Measurements from ENCODE around the gene UMODL1. TPM values are rescaled to one million over a fixed set of nuclear protein-coding genes. Genes with fewer than 3 reads are reported as not detected.

UMODL1 gene
- total and polyA plus RNA-seq, 10 of the 15 experiments (the other 5 are each of a cell fraction or from before 2014, with no cell fraction given), result 0.01 to 0.11 (median 0.03) TPM; not detected in 5

DNA sequence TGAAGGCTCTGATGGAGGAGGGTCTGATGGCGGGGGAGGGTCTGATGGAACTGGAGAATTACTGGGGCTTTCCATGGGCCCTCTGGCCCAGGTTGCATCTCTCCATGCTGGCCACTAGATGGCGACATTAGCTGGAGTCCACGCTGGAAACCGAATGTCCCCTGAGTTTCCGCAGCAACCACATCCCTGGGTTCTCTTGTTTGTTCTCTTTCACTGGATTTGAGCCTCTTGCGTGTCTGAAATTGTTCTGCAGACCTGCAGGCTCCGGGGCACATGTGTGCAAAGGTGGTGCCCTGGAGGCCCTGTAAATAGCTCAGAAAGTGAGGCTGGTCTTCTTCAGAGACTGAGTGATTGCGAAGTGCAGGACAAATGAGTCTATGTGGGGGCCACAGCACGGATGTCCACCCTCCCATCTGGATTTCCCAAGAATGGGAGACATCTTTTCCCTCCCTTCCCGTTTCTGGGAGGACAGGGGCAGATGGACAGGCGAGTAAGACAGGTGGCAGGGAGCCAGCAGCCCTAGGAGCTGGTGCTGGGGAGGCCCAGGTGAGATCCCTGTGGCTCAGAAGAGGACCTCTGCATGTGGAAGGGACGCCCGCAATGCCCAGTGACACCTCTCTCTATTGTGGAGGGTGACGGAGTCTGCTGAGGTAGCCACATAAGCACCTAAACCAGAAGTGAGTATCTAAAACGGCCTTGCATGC lies 74.6 kb downstream of the UMODL1 start (continued):
- TF ChIP-seq HDAC2 (IDR thresholded peaks at IDR 0.05) (no peak), GABPA (IDR thresholded peaks at IDR 0.05; ENCODE audit: low read depth) (no peak), PAX5 (IDR thresholded peaks at IDR 0.05; ENCODE audit: borderline replicate concordance, low read depth, low read length) (no peak), IKZF2 (IDR thresholded peaks at IDR 0.05) (no peak), HCFC1 (IDR thresholded peaks at IDR 0.05; ENCODE audit: low read length) (peak; percentile 18; the same call in 1 of the 2 replicates), ZZZ3 (IDR thresholded peaks at IDR 0.05; ENCODE audit: control insufficient read depth, insufficient read length, low read depth) (no peak), ZNF207 (IDR thresholded peaks at IDR 0.05; ENCODE audit: borderline replicate concordance) (peak; percentile 73), NR2C1 (IDR thresholded peaks at IDR 0.05) (no peak), FOXK2 (IDR thresholded peaks at IDR 0.05) (no peak), MYB (IDR thresholded peaks at IDR 0.05; ENCODE audit: borderline replicate concordance, low read depth, low read length) (no peak), POLR2AphosphoS2 (IDR thresholded peaks at IDR 0.05; ENCODE audit: low read depth, low read length) (no peak), SREBF2 (IDR thresholded peaks at IDR 0.05; ENCODE audit: low read length) (no peak), JUND (IDR thresholded peaks at IDR 0.05; ENCODE audit: low read depth, low read length) (no peak), SMAD1 (IDR thresholded peaks at IDR 0.05; ENCODE audit: low read depth, partially characterized antibody) (no peak), IRF4 (IDR thresholded peaks at IDR 0.05; ENCODE audit: low read depth, low read length) (no peak), YY1 (IDR thresholded peaks at IDR 0.05; ENCODE audit: low read depth, low read length) (peak; percentile 68; the same call in 1 of the 2 replicates), ATF2 (IDR thresholded peaks at IDR 0.05; ENCODE audit: low read length) (no peak), EGR1 (IDR thresholded peaks at IDR 0.05; ENCODE audit: borderline replicate concordance in 1 of 2, low read depth in 2 of 2, low read length in 2 of 2) (no peak), RAD51 (IDR thresholded peaks at IDR 0.05) (no peak)
- TF ChIP-seq, protein P1, sequence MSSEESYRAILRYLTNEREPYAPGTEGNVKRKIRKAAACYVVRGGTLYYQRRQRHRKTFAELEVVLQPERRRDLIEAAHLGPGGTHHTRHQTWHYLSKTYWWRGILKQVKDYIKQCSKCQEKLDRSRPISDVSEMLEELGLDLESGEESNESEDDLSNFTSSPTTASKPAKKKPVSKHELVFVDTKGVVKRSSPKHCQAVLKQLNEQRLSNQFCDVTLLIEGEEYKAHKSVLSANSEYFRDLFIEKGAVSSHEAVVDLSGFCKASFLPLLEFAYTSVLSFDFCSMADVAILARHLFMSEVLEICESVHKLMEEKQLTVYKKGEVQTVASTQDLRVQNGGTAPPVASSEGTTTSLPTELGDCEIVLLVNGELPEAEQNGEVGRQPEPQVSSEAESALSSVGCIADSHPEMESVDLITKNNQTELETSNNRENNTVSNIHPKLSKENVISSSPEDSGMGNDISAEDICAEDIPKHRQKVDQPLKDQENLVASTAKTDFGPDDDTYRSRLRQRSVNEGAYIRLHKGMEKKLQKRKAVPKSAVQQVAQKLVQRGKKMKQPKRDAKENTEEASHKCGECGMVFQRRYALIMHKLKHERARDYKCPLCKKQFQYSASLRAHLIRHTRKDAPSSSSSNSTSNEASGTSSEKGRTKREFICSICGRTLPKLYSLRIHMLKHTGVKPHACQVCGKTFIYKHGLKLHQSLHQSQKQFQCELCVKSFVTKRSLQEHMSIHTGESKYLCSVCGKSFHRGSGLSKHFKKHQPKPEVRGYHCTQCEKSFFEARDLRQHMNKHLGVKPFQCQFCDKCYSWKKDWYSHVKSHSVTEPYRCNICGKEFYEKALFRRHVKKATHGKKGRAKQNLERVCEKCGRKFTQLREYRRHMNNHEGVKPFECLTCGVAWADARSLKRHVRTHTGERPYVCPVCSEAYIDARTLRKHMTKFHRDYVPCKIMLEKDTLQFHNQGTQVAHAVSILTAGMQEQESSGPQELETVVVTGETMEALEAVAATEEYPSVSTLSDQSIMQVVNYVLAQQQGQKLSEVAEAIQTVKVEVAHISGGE (CRISPR knock-in tag; IDR thresholded peaks at IDR 0.05), result no peak
- TF ChIP-seq, protein P2, sequence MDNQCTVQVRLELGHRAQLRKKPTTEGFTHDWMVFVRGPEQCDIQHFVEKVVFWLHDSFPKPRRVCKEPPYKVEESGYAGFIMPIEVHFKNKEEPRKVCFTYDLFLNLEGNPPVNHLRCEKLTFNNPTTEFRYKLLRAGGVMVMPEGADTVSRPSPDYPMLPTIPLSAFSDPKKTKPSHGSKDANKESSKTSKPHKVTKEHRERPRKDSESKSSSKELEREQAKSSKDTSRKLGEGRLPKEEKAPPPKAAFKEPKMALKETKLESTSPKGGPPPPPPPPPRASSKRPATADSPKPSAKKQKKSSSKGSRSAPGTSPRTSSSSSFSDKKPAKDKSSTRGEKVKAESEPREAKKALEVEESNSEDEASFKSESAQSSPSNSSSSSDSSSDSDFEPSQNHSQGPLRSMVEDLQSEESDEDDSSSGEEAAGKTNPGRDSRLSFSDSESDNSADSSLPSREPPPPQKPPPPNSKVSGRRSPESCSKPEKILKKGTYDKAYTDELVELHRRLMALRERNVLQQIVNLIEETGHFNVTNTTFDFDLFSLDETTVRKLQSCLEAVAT (IDR thresholded peaks at IDR 0.05), result 0 out of 2 replicates have a peak, but pooled peaks have one; percentile 30
- TF ChIP-seq, protein P3, sequence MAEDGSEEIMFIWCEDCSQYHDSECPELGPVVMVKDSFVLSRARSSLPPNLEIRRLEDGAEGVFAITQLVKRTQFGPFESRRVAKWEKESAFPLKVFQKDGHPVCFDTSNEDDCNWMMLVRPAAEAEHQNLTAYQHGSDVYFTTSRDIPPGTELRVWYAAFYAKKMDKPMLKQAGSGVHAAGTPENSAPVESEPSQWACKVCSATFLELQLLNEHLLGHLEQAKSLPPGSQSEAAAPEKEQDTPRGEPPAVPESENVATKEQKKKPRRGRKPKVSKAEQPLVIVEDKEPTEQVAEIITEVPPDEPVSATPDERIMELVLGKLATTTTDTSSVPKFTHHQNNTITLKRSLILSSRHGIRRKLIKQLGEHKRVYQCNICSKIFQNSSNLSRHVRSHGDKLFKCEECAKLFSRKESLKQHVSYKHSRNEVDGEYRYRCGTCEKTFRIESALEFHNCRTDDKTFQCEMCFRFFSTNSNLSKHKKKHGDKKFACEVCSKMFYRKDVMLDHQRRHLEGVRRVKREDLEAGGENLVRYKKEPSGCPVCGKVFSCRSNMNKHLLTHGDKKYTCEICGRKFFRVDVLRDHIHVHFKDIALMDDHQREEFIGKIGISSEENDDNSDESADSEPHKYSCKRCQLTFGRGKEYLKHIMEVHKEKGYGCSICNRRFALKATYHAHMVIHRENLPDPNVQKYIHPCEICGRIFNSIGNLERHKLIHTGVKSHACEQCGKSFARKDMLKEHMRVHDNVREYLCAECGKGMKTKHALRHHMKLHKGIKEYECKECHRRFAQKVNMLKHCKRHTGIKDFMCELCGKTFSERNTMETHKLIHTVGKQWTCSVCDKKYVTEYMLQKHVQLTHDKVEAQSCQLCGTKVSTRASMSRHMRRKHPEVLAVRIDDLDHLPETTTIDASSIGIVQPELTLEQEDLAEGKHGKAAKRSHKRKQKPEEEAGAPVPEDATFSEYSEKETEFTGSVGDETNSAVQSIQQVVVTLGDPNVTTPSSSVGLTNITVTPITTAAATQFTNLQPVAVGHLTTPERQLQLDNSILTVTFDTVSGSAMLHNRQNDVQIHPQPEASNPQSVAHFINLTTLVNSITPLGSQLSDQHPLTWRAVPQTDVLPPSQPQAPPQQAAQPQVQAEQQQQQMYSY (CRISPR knock-in tag; IDR thresholded peaks at IDR 0.05), result no peak

Data from GM12878 (cell line).